ENCODE measurements around the gene KCNQ1. TPM values are rescaled to one million over a fixed set of nuclear protein-coding genes. Genes with fewer than 3 reads are reported as not detected.

Gene KCNQ1
- polyA plus RNA-seq, 1 experiment = not detected

GRCh38 chr11:2649848-2650247 lies 205.0 kb downstream of the KCNQ1 start:
- CTCF ChIA-PET = no interaction called here
- DNase-seq (ENCODE audit: low read depth, low spot score) = no peak
- Histone ChIP-seq H3K27ac (ENCODE audit: low read depth, low read length) (no peak overlapping the region), H3K4me3 (ENCODE audit: low read depth, low read length) (no peak overlapping the region), H3K9me3 (ENCODE audit: control insufficient read depth, insufficient read depth, low read length) (peaks cover 60% of the 10 kb centered on the region), H3K27me3 (ENCODE audit: control insufficient read depth, insufficient read depth, low read length) (peaks cover 4% of the 10 kb centered on the region)
- TF ChIP-seq CTCF (IDR thresholded peaks at IDR 0.05; ENCODE audit: low read depth, low read length) = no peak
- POLR2A ChIA-PET = no interaction called here

- peaks cover 4% of the 10 kb centered on the region for H3K27me3 ChIP-seq (ENCODE audit: control insufficient read depth, insufficient read depth, low read length)
- peaks cover 60% of the 10 kb centered on the region for H3K9me3 ChIP-seq (ENCODE audit: control insufficient read depth, insufficient read depth, low read length)
- H3K27ac ChIP-seq (ENCODE audit: low read depth, low read length) = no peak overlapping the region
- ChIA-PET CTCF (no interaction called here), POLR2A (no interaction called here)
- no peak for TF ChIP-seq CTCF (IDR thresholded peaks at IDR 0.05; ENCODE audit: low read depth, low read length)
- no peak overlapping the region for H3K4me3 ChIP-seq (ENCODE audit: low read depth, low read length)
- no peak for DNase-seq (ENCODE audit: low read depth, low spot score)
Observed at GRCh38 chr11:2650343-2650867, 205.6 kb downstream of the KCNQ1 start.

- DNase-seq (ENCODE audit: low read depth, low spot score) = no peak
- Histone ChIP-seq H3K9me3 (ENCODE audit: control insufficient read depth, insufficient read depth, low read length) (peaks cover 57% of the 10 kb centered on the region), H3K27ac (ENCODE audit: low read depth, low read length) (no peak overlapping the region), H3K4me3 (ENCODE audit: low read depth, low read length) (no peak overlapping the region), H3K27me3 (ENCODE audit: control insufficient read depth, insufficient read depth, low read length) (peaks cover 4% of the 10 kb centered on the region)
- ChIA-PET POLR2A (no interaction called here), CTCF (no interaction called here)
- TF ChIP-seq CTCF (IDR thresholded peaks at IDR 0.05; ENCODE audit: low read depth, low read length) = no peak
Observed at GRCh38 chr11:2651054-2651617, 206.3 kb downstream of the KCNQ1 start.

GRCh38 chr11:2651826-2652271 lies 207.0 kb downstream of the KCNQ1 start:
- Histone ChIP-seq H3K27ac (ENCODE audit: low read depth, low read length) (no peak overlapping the region), H3K9me3 (ENCODE audit: control insufficient read depth, insufficient read depth, low read length) (peaks cover 53% of the 10 kb centered on the region), H3K27me3 (ENCODE audit: control insufficient read depth, insufficient read depth, low read length) (peaks cover 4% of the 10 kb centered on the region), H3K4me3 (ENCODE audit: low read depth, low read length) (no peak overlapping the region)
- no peak for DNase-seq (ENCODE audit: low read depth, low spot score)
- ChIA-PET CTCF (no interaction called here), POLR2A (no interaction called here)
- TF ChIP-seq CTCF (IDR thresholded peaks at IDR 0.05; ENCODE audit: low read depth, low read length) = no peak

- H3K27ac ChIP-seq (ENCODE audit: low read depth, low read length) = no peak overlapping the region
- no peak overlapping the region for H3K4me3 ChIP-seq (ENCODE audit: low read depth, low read length)
- TF ChIP-seq CTCF (IDR thresholded peaks at IDR 0.05; ENCODE audit: low read depth, low read length) = no peak
- DNase-seq (ENCODE audit: low read depth, low spot score) = no peak
- H3K9me3 ChIP-seq (ENCODE audit: control insufficient read depth, insufficient read depth, low read length) = peaks cover 54% of the 10 kb centered on the region
- CTCF ChIA-PET = interaction anchor here (1.4 kb wide), 1 partner anchor 235 kb away, joined by 3 read pairs; no protein-coding TSS in a partner anchor
- POLR2A ChIA-PET = no interaction called here
- H3K27me3 ChIP-seq (ENCODE audit: control insufficient read depth, insufficient read depth, low read length) = peaks cover 4% of the 10 kb centered on the region
Observed at GRCh38 chr11:2652333-2653197, 207.8 kb downstream of the KCNQ1 start.

Measured in AG04450 (cell line).